Measurements from ENCODE around the gene TMOD1. TPM values are rescaled to one million over a fixed set of nuclear protein-coding genes. Genes with fewer than 3 reads are reported as not detected.

The TMOD1 gene
- total and polyA plus RNA-seq, 9 of the 15 experiments (the other 6 are each of a cell fraction or from before 2014, with no cell fraction given) = 7.1 to 41.2 (median 14.2) TPM

DNA sequence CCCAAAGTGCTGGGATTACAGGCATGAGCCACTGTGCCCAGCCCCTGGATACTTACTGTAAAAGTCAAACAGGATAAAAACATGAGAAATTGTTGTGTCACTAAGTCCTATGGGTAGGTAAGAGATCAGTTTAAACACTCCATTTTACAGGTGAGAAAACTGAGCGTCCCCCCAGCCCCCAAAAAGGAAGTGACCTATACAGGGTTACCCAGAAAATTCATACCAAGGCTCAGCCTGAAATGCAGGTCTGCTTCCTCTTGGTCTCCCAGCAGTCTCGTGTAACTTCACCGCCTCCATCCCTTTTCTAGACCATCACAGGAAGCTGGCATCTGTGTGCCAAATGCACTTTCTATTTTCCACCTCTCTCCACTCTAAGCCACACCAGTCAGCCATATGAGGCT is 57.2 kb downstream of the TMOD1 start:
- Histone ChIP-seq H3K4me3 (no peak overlapping the region), H2AFZ (ENCODE audit: low read depth, low read length) (no peak overlapping the region), H3K4me1 (replicated peaks in 1 of 2; ENCODE audit: control insufficient read depth in 2 of 2, insufficient read depth in 2 of 2, low read length in 2 of 2) (no peaks in the 10 kb centered on the region), H3K36me3 (ENCODE audit: control insufficient read depth, insufficient read depth, low read length) (peaks cover 30% of the 10 kb centered on the region; the same call in 2 of the 3 replicates), H3K27me3 (ENCODE audit: control insufficient read depth in 2 of 2, insufficient read depth in 2 of 2, low read length in 2 of 2) (no peaks in the 10 kb centered on the region), H3K79me2 (ENCODE audit: control insufficient read depth, insufficient read depth, low read length) (no peaks in the 10 kb centered on the region), H3K9me1 (ENCODE audit: control insufficient read depth, insufficient read depth, low read length) (no peaks in the 10 kb centered on the region), H3K4me2 (ENCODE audit: insufficient read depth, low read length) (no peak overlapping the region), H4K20me1 (replicated peaks; ENCODE audit: control insufficient read depth, insufficient read depth, low read length) (0 out of 2 replicates have a peak, but pooled peaks cover 4% of the 10 kb centered on the region), H3K9ac (ENCODE audit: insufficient read depth in 1 of 2, low read depth in 2 of 2, low read length in 2 of 2) (no peak overlapping the region), H3K27ac (ENCODE audit: extremely low read depth, low read depth, low read length) (no peak overlapping the region), H3K9me3 (replicated peaks; ENCODE audit: control insufficient read depth, insufficient read depth, low read depth, low read length) (no peaks in the 10 kb centered on the region)
- ATAC-seq (no peak), FAIRE-seq (no peak), DNase-seq (ENCODE audit: extremely low read depth in 1 of 4, low spot score in 3 of 4) (no peak)
- intact Hi-C loops (cut with micrococcal nuclease) (no loop called here), in situ Hi-C loops (cut with MboI) (no loop called here)
- WGBS (ENCODE audit: insufficient coverage, low coverage, missing lambda C conversion rate) = 88% methylated on average over 3 of the region's 3 CpGs
- ChIA-PET CTCF (ENCODE audit: low intra/inter-chr PET ratio) (no interaction called here), POLR2A (no interaction called here)
- BruUV-seq (replicated peaks) = no TSS peak
- no peak for TF ChIP-seq MEIS2 (IDR thresholded peaks at IDR 0.05; ENCODE audit: partially characterized antibody)
- no peak for TF ChIP-seq TFAP4 (CRISPR knock-in tag; IDR thresholded peaks at IDR 0.05; ENCODE audit: borderline replicate concordance)
- TF ChIP-seq RFX7 (CRISPR knock-in tag; IDR thresholded peaks at IDR 0.05) = no peak
- no peak for TF ChIP-seq RCOR1 (IDR thresholded peaks at IDR 0.05; ENCODE audit: borderline replicate concordance in 1 of 2, low read depth in 2 of 2, low read length in 2 of 2)
- TF ChIP-seq ZNF282 (CRISPR knock-in tag; IDR thresholded peaks at IDR 0.05) = no peak
- TF ChIP-seq ZNF347 (CRISPR knock-in tag; IDR thresholded peaks at IDR 0.05; ENCODE audit: low read depth) = no peak
- no peak for TF ChIP-seq CCAR2 (IDR thresholded peaks at IDR 0.05; ENCODE audit: low read depth, low read length)
- no peak for TF ChIP-seq HNRNPL (IDR thresholded peaks at IDR 0.05; ENCODE audit: low read depth, low read length)
- TF ChIP-seq GTF2E2 (tag; IDR thresholded peaks at IDR 0.05) = no peak
- TF ChIP-seq, protein P1, sequence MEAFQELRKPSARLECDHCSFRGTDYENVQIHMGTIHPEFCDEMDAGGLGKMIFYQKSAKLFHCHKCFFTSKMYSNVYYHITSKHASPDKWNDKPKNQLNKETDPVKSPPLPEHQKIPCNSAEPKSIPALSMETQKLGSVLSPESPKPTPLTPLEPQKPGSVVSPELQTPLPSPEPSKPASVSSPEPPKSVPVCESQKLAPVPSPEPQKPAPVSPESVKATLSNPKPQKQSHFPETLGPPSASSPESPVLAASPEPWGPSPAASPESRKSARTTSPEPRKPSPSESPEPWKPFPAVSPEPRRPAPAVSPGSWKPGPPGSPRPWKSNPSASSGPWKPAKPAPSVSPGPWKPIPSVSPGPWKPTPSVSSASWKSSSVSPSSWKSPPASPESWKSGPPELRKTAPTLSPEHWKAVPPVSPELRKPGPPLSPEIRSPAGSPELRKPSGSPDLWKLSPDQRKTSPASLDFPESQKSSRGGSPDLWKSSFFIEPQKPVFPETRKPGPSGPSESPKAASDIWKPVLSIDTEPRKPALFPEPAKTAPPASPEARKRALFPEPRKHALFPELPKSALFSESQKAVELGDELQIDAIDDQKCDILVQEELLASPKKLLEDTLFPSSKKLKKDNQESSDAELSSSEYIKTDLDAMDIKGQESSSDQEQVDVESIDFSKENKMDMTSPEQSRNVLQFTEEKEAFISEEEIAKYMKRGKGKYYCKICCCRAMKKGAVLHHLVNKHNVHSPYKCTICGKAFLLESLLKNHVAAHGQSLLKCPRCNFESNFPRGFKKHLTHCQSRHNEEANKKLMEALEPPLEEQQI (IDR thresholded peaks at IDR 0.05) = no peak
- no peak for TF ChIP-seq ZBTB8A (IDR thresholded peaks at IDR 0.05; ENCODE audit: partially characterized antibody)
- TF ChIP-seq ZNF408 (CRISPR knock-in tag; IDR thresholded peaks at IDR 0.05; ENCODE audit: low read depth) = no peak
- TF ChIP-seq, protein P2, sequence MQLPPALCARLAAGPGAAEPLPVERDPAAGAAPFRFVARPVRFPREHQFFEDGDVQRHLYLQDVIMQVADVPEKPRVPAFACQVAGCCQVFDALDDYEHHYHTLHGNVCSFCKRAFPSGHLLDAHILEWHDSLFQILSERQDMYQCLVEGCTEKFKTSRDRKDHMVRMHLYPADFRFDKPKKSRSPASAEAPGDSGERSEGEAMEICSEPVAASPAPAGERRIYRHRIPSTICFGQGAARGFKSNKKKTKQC (CRISPR knock-in tag; IDR thresholded peaks at IDR 0.05) = no peak
- TF ChIP-seq ZNF263 (CRISPR knock-in tag; IDR thresholded peaks at IDR 0.05; ENCODE audit: borderline replicate concordance) = no peak
- no peak for TF ChIP-seq UBTF (IDR thresholded peaks at IDR 0.05; ENCODE audit: borderline replicate concordance in 1 of 2, low read depth in 2 of 2, low read length in 2 of 2)
- TF ChIP-seq ADNP (tag; IDR thresholded peaks at IDR 0.05) = no peak
- TF ChIP-seq ILK (tag; IDR thresholded peaks at IDR 0.05; ENCODE audit: borderline replicate concordance, low read depth) = no peak

Data from K562 (cell line).